Heart left ventricle (tissue), 16 donors: ENCODE results near the gene DGKZ. TPM values are rescaled to one million over a fixed set of nuclear protein-coding genes. Genes with fewer than 3 reads are reported as not detected.
A peak's percentile ranks its signal among the peaks of the same experiment; 100 is the strongest.

ENCODE experiments used
- ATAC-seq, 4 donors: fragments of 200-7000 bp; cut with Tn5 transposase; one replicate each; pipeline ENCODE4 v1.9.1; 2020 to 2022; ENCODE audit warnings: moderate library complexity in 4 of 4, mild to moderate bottlenecking in 3 of 4, moderate number of reproducible peaks in 1 of 4
- DNase-seq, 5 donors: peaks; one replicate each; pipeline ENCODE4 v3.0.0-alpha.2; 2020
- H3K27ac ChIP-seq, 12 donors: fragments of 200-600 bp; sonication (generic) in 4 of 12; one replicate each; pipeline versions ENCODE4 v1.5.0 to v1.8.0; 2016 to 2022; ENCODE audit warnings: mild to moderate bottlenecking in 2 of 12
- H3K27me3 ChIP-seq, 9 donors: fragments of 200-600 bp; sonication (generic) in 2 of 9; one replicate each; pipeline versions ENCODE4 v1.5.1 to v1.8.0; 2016 to 2022; ENCODE audit warnings: mild to moderate bottlenecking in 3 of 9
- H3K36me3 ChIP-seq, 9 donors: fragments of 200-600 bp; sonication (generic) in 2 of 9; one replicate each; pipeline versions ENCODE4 v1.5.0 to v1.8.0; 2018 to 2022; ENCODE audit warnings: mild to moderate bottlenecking in 2 of 9
- H3K4me1 ChIP-seq, 12 donors: fragments of 200-600 bp; sonication (generic) in 4 of 12; one replicate each; pipeline versions ENCODE4 v1.5.0 to v1.8.0; 2016 to 2022; ENCODE audit warnings: mild to moderate bottlenecking in 3 of 12
- H3K4me3 ChIP-seq, 12 donors: fragments of 200-600 bp; sonication (generic) in 4 of 12; one replicate each; pipeline versions ENCODE4 v1.5.0 to v1.8.0; 2017 to 2022; ENCODE audit warnings: mild to moderate bottlenecking in 9 of 12, moderate library complexity in 4 of 12
- H3K9me3 ChIP-seq, 12 donors: fragments of 200-600 bp; sonication (generic) in 4 of 12; one replicate each; pipeline versions ENCODE4 v1.5.0 to v1.8.0; 2016 to 2022; ENCODE audit warnings: mild to moderate bottlenecking in 1 of 12
- CTCF ChIP-seq, 12 donors: fragments of 200-600 bp; sonication (generic) in 4 of 12; IDR thresholded peaks; one replicate each; pipeline versions ENCODE4 v1.5.0 to v1.8.0; 2018 to 2022; ENCODE audit warnings: antibody characterized with exemption in 12 of 12, mild to moderate bottlenecking in 5 of 12
- POLR2A ChIP-seq, 2 donors: fragments of 450-650 bp; IDR thresholded peaks; one replicate each; pipeline ENCODE4 v1.6.1; 2017; ENCODE audit warnings: antibody characterized with exemption in 2 of 2, mild to moderate bottlenecking in 2 of 2, moderate library complexity in 2 of 2
- WGBS, 4 donors: extraction: QIAGEN DNeasy Blood & Tissue Kit in 2 of 4; methylation state at CpG; one replicate each; pipeline versions ENCODE4 v1.1.5 to v1.1.7; 2013 to 2018; 5-methylcytosine and 5-hydroxymethylcytosine counted together
- intact Hi-C, 10 donors: fragments of 100-400 bp; cut with DNase I; formaldehyde crosslinking; loops; one replicate each; pipeline versions ENCODE4 v1.11.1 to v1.14.2; 2022
- polyA plus RNA-seq, 2 donors: library from polyadenylated mRNA; stranded (reverse); fragments of 200-250 nt; gene quantifications; one replicate each; pipeline ENCODE4 v1.2.3, GENCODE V29; 2013
- total RNA-seq, 9 donors: library from RNA; depleted of rRNA in 2 of 9; stranded (reverse); fragments of >200 nt in 2 of 9; fragmentation: NEBNext Ultra II Directional in 3 of 9; extraction: Animal tissue kit (Norgen Biotek cat#: 25700) in 3 of 9; gene quantifications; one replicate each; pipeline versions ENCODE4 v1.1.0 to v1.2.4, GENCODE V29; 2016 to 2023
- donor health status: ischemic (EF 13 %, LVEDD 7.1; RV severe dilation, severe dysfunction).
- donor health status: healthy with polysubstance abuse.
- donor health status: DM: no; HTN: yes; CAD: no.
- donor health status: DM: no; HTN: no; CAD: no.
- donor health status: ischemic (EF 25% LVEDD 6.9; RV normal size, moderate dysfunction).
- donor health status: ischemic (EF 25% LVEDD 5.7; RV mildly dilated, moderate dysfunction).
- donor health status: healthy.
- donor health status: DM: yes; HTN: yes; CAD: no.
- donor health status: ischemic (EF 35%, LVEDD 5.7; RV mildly dilated, moderate dysfunction).
- donor health status: nonischemic (EF 11% LVEDD 7.7; RV severe dilation, severe dysfunction).
- donor health status: DM: yes; HTN: yes; CAD: no.
- donor health status: PGD.
- donor health status: ischemic (EF 29% LVEDD 5.4; RV normal size, mild dysfunction).
- donor health status: nonischemic (EF 23%, LVEDD 6.1; RV moderate dilation, normal function).

Gene DGKZ
- total and polyA plus RNA-seq, 11 donors: 41.7 to 114 (median 59.5) TPM

GRCh38 chr11:46373787-46374740 is 26.8 kb downstream of the DGKZ start:
- Histone ChIP-seq H3K9me3 (no peaks in the 10 kb centered on the region), H3K4me1 (peaks cover 0 to 4% (median 0%) of the 10 kb centered on the region in 12 donors), H3K36me3 (peaks cover 0 to 92% (median 83%) of the 10 kb centered on the region in 9 donors), H3K4me3 (no peak overlapping the region), H3K27ac (no peak overlapping the region), H3K27me3 (no peaks in the 10 kb centered on the region)
- intact Hi-C loops: no loop called here
- TF ChIP-seq POLR2A (IDR thresholded peaks at IDR 0.05) (no peak), CTCF (IDR thresholded peaks at IDR 0.05) (no peak)
- 84 to 91% (median 89%) methylated on average over 24 to 30 of the region's 30 CpGs for whole genome bisulfite sequencing, 4 donors
- DNase-seq (peak in 1 of 5 donors; percentile 16), ATAC-seq (no peak)

GRCh38 chr11:46374815-46375214 is 27.6 kb downstream of the DGKZ start:
- H3K4me3 ChIP-seq: no peak overlapping the region
- no peaks in the 10 kb centered on the region for H3K9me3 ChIP-seq
- no peak overlapping the region for H3K27ac ChIP-seq
- peaks cover 0 to 85% (median 77%) of the 10 kb centered on the region in 9 donors for H3K36me3 ChIP-seq
- peaks cover 0 to 5% (median 0%) of the 10 kb centered on the region in 12 donors for H3K4me1 ChIP-seq
- no peaks in the 10 kb centered on the region for H3K27me3 ChIP-seq
- intact Hi-C loops: no loop called here
- TF ChIP-seq CTCF (IDR thresholded peaks at IDR 0.05) (no peak), POLR2A (IDR thresholded peaks at IDR 0.05) (no peak)
- DNase-seq (no peak), ATAC-seq (no peak)
- 89 to 93% (median 91%) methylated on average over 13 to 15 of the region's 15 CpGs for WGBS, 4 donors

GRCh38 chr11:46375392-46376101 is 28.3 kb downstream of the DGKZ start:
- no peak for ATAC-seq
- Histone ChIP-seq H3K4me3 (no peak overlapping the region), H3K36me3 (peaks cover 0 to 77% (median 70%) of the 10 kb centered on the region in 9 donors), H3K4me1 (peaks cover 0 to 10% (median 2%) of the 10 kb centered on the region in 12 donors), H3K9me3 (no peaks in the 10 kb centered on the region), H3K27me3 (no peaks in the 10 kb centered on the region), H3K27ac (no peak overlapping the region)
- WGBS, 4 donors: 93 to 98% (median 96%) methylated on average over 18 to 38 of the region's 38 CpGs
- DNase-seq: peak in 1 of 5 donors; percentile 23
- TF ChIP-seq CTCF (IDR thresholded peaks at IDR 0.05): no peak
- no peak for TF ChIP-seq POLR2A (IDR thresholded peaks at IDR 0.05)
- intact Hi-C loops: no loop called here
